ENCODE results near the gene COL25A1.

The COL25A1 gene

DNA sequence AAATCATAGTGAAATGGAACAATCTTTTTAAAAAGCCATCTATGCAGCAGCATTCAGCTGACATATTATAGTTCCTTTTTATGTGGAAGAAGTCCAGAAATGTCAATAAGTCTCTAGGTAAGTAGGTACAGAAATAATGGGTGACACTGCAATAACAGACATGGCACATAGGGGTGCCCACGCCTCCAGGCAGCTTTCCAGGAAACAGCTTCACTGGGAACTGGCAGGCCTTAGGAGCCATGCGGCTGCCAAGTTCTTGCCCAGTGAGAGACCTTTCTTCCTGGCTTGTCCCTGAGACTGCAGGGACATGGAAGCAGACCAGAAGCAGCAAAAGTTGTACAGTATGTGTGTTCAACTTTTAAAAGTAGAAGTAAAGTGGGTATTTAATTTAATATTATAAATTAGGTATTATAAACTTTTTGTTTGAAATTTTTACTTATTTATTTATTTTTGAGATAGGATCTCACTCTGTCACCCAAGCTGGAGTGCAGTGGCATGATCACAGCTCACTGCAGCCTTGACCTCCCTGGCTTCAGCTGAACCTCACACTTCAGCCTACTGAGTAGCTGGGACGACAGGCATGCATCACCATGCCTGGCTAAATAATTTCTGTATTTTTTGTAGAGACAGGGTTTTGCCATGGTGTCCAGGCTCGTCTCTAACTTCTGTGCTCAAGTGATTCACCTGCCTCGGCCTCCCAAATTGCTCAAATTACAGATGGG, 527.5 kb downstream of the COL25A1 start:
- no peak for DNase-seq (ENCODE audit: low read depth)
- H3K4me3 ChIP-seq (ENCODE audit: low read depth, low read length) = no peak overlapping the region

DNA sequence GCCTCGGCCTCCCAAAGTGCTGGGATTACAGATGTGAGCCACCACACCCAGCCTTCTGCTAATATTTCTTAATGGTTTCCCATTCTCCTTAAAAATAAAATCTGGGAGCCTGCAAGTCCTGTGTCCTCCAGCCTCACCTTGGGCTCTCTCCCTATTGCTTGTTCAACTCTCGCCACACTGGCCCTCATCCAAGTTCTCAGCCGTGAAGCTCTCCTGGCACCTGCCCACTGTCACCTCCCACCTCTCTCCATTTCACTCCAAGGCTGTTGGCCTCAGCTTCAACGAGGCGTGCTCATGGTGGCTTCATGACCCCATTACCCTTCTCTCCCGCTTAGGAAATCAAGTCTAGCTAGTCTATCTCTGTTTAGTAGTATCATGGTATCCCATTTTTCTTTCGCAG, 530.1 kb downstream of the COL25A1 start:
- no peak overlapping the region for H3K4me3 ChIP-seq (ENCODE audit: low read depth, low read length)
- no peak for DNase-seq (ENCODE audit: low read depth)

DNA sequence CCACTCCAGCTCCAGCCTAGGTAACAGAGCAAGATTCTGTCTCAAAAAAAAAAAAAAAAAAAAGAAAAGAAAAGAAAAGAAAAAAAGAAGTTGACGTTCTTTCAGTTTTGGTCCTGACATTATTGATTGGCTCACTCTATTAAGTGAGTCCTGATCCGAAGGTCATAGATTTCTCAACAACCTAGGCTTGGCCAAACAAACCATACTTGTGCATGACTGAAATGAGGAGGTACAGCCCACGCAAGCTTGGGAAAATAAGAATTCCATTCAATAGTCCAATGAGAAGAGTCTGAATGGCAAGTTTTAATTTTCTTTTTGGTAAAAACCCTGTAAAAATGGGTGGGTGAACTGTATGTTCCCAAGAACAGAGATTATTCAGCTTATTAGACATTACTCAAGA, 536.4 kb downstream of the COL25A1 start:
- DNase-seq (ENCODE audit: low read depth) = no peak
- H3K4me3 ChIP-seq (ENCODE audit: low read depth, low read length) = no peak overlapping the region

DNA sequence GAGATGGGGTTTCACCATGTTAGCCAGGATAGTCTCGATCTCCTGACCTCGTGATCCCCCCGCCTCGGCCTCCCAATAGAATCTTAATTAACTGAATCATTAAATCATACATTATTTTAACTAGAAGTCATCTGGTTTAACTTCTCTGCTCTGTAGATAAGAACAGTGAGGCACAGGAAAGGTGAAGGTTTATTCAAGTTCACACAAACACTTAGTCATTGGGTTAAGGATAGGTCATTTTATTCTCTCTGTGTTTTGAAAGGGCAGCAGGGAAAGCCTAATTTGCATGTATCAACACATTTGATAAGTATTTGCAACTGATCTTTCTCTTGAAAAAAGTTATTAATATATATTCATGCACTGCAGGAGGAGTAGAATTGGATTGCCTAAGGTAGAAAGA, 538.5 kb downstream of the COL25A1 start:
- no peak overlapping the region for H3K4me3 ChIP-seq (ENCODE audit: low read depth, low read length)
- no peak for DNase-seq (ENCODE audit: low read depth)

DNA sequence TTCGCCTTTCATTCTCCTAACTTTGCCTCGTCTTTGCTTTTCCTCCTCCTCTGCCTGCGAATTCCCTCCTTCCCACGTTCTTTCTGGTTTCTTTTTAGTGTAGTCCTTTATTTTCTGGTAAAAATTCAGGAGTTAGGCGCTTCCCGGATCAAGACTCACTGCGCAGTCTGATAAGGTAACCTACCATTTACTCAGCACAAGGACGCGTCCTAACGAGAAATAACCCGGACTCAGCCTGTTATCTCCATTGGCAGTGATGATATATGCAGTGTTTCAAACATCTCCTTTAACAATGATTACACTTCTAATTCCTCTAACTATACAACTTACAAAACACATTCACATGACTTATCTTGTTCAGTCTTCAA, 539.2 kb downstream of the COL25A1 start:
- DNase-seq (ENCODE audit: low read depth) = no peak
- H3K4me3 ChIP-seq (ENCODE audit: low read depth, low read length) = peak overlapping the region; percentile 52

DNA sequence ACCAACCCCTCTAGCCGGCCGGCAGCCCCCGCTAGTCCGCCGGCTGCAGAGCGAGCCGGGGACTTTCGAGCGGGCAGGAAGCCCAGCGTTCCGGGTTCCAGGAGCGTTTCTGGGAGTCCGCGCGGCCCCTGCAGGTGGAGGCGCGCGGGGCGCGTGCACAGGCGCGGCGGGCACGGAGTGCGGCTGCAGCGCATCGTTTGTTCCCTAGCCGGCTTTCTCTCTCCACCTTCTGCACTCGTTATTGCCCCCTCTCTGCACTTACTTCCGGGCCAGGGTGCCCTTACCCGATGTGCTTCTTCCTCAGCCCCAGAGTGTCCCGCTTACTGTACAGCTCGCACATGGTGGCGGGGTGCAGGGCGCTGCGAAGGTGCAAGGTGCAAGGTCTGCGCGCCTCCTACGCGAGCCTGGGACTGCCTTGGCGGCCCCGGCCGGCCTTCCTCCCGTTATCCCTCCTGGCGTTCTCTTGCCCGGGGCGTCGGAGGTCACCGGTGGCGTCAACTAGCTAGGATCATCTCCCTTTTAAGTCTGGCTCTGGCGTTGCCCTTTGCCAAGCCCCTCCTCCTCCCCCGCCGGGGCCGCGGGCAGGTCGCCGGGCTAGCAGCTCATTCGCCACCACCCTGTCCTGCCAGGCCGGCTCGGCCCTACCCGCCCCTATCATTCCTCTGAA, 539.8 kb downstream of the COL25A1 start, which contains the start of gene ETNPPL:
Gene ETNPPL (minus strand): TSS at position 495 of the 667 bp plus-strand sequence. CDS start 155 bp downstream, at position 340.
- peak within 1 kb of the TSS; percentile 52 for H3K4me3 ChIP-seq (ENCODE audit: low read depth, low read length)
- no peak for DNase-seq (ENCODE audit: low read depth)
